GM12878 (cell line): ENCODE data around the gene ARL15. TPM values are rescaled to one million over a fixed set of nuclear protein-coding genes. Genes with fewer than 3 reads are reported as not detected.

Experiments
- ATAC-seq: fragments of 200-7000 bp; cut with Tn5 transposase; 3 replicates; pipeline ENCODE4 v1.9.1; 2020; ENCODE audit warnings: mild to moderate bottlenecking, moderate library complexity
- BruUV-seq: library from RNA; stranded (reverse); fragments of 400-500 nt; replicated peaks from 2 replicates; lab custom pipeline; 2021; lab: Mats Ljungman, UMichigan
- CTCF ChIA-PET: fragments of 300-600 bp; sonication (Branson Sonifier 250); formaldehyde crosslinking; extraction: SDS; loops from one replicate; lab custom pipeline; 2021; ENCODE audit warnings: inconsistent platforms; lab: Yijun Ruan, JAX
- POLR2A ChIA-PET: fragments of 350-600 bp; formaldehyde crosslinking; extraction: SDS; loops from one replicate; lab custom pipeline; 2021; ENCODE audit warnings: inconsistent platforms; lab: Charles Lee
- RAD21 ChIA-PET: fragments of 300-600 bp; sonication (Branson Sonifier 250); formaldehyde crosslinking; loops from one replicate; lab custom pipeline; 2023; ENCODE audit warnings: antibody characterized with exemption; ENCODE audit not compliant: unreplicated experiment; lab: Charles Lee
- SMC1A ChIA-PET: fragments of 300-600 bp; sonication (Branson Sonifier 250); formaldehyde crosslinking; loops from one replicate; lab custom pipeline; 2023; ENCODE audit not compliant: unreplicated experiment, uncharacterized antibody; lab: Charles Lee
- DNase-seq: peaks from one replicate; pipeline ENCODE4 v3.0.0-alpha.2; 2011; ENCODE audit warnings: low read depth, low spot score
- FAIRE-seq: peaks from 3 replicates; lab custom pipeline; 2011; peaks lifted over from hg19 to GRCh38; lab: Jason Lieb, UNC
- H2AFZ ChIP-seq: 2 replicates; pipeline ENCODE4 v1.6.0; 2011; ENCODE audit warnings: low read depth, low read length, control low read depth; ENCODE audit not compliant: control insufficient read depth
- H3K27ac ChIP-seq: 2 replicates; pipeline ENCODE4 v1.5.1; 2011; ENCODE audit warnings: control low read depth; ENCODE audit not compliant: control insufficient read depth, insufficient read depth
- H3K27me3 ChIP-seq, 2 experiments: replicated peaks in 1 of 2; 2 replicates each; pipeline versions ENCODE4 v1.6.0 to v1.6.1; 2011; ENCODE audit warnings: low read length in 1 of 2; ENCODE audit not compliant: control insufficient read depth in 2 of 2, insufficient read depth in 2 of 2
- H3K36me3 ChIP-seq, 2 experiments: 2 replicates each; pipeline ENCODE4 v1.5.1; 2011; ENCODE audit warnings: low read length in 1 of 2; ENCODE audit not compliant: control insufficient read depth in 2 of 2, insufficient read depth in 2 of 2
- H3K4me1 ChIP-seq: 2 replicates; pipeline ENCODE4 v1.6.1; 2011; ENCODE audit warnings: mild to moderate bottlenecking, low read length, moderate library complexity, mixed read lengths; ENCODE audit not compliant: control insufficient read depth, insufficient read depth
- H3K4me2 ChIP-seq: 2 replicates; pipeline ENCODE4 v1.6.0; 2011; ENCODE audit warnings: control low read depth; ENCODE audit not compliant: control insufficient read depth, insufficient read depth
- H3K4me3 ChIP-seq: fragments of 200-600 bp; sonication (generic); 2 replicates; pipeline ENCODE4 v1.5.1; 2016
- H3K79me2 ChIP-seq: 2 replicates; pipeline ENCODE4 v1.6.0; 2011; ENCODE audit warnings: low read length; ENCODE audit not compliant: control insufficient read depth, insufficient read depth
- H3K9ac ChIP-seq: 2 replicates; pipeline ENCODE4 v1.8.0; 2011; ENCODE audit warnings: low read length, control low read depth, mixed read lengths; ENCODE audit not compliant: control insufficient read depth, insufficient read depth
- H3K9me3 ChIP-seq: replicated peaks from 3 replicates; pipeline ENCODE4 v1.5.1; 2011; ENCODE audit warnings: mild to moderate bottlenecking, low read length; ENCODE audit not compliant: control insufficient read depth, insufficient read depth
- H4K20me1 ChIP-seq: 2 replicates; pipeline ENCODE4 v1.6.0; 2011; ENCODE audit not compliant: control insufficient read depth, insufficient read depth
- ATF3 ChIP-seq: IDR thresholded peaks from 2 replicates; pipeline ENCODE4 v1.6.1; 2011; ENCODE audit warnings: low read depth, mild to moderate bottlenecking, low read length, moderate library complexity, borderline replicate concordance; ENCODE audit errors: extremely low read depth
- BHLHE40 ChIP-seq, 2 experiments: fragments of 450-650 bp in 1 of 2; IDR thresholded peaks; 2 replicates each; pipeline ENCODE4 v1.6.1; 2011 to 2017; ENCODE audit warnings: low read depth in 2 of 2, borderline replicate concordance in 1 of 2, improper control_type of control experiment in 1 of 2, low read length in 1 of 2, mild to moderate bottlenecking in 1 of 2
- BMI1 ChIP-seq: fragments of 450-650 bp; IDR thresholded peaks from 2 replicates; pipeline ENCODE4 v1.6.1; 2016; ENCODE audit warnings: mild to moderate bottlenecking, moderate library complexity, borderline replicate concordance
- CHD4 ChIP-seq: fragments of 200-600 bp; sonication (generic); IDR thresholded peaks from 2 replicates; pipeline ENCODE4 v1.6.1; 2016; ENCODE audit warnings: mild to moderate bottlenecking
- CTCF ChIP-seq, 3 experiments: IDR thresholded peaks in 2 of 3; conservative IDR thresholded peaks in 1 of 3; 2 replicates each; pipeline ENCODE4 v1.5.1; 2011; ENCODE audit warnings: low read depth in 3 of 3, low read length in 3 of 3, mild to moderate bottlenecking in 3 of 3, control low read depth in 2 of 3, moderate library complexity in 2 of 3, inconsistent platforms in 1 of 3, mixed read lengths in 1 of 3; ENCODE audit not compliant: control insufficient read depth in 2 of 3, insufficient read depth in 1 of 3; ENCODE audit errors: extremely low read depth in 1 of 3
- DPF2 ChIP-seq: fragments of 450-650 bp; IDR thresholded peaks from 2 replicates; pipeline ENCODE4 v1.6.1; 2017; ENCODE audit warnings: mild to moderate bottlenecking
- HCFC1 ChIP-seq: fragments of 150-350 bp; IDR thresholded peaks from 2 replicates; pipeline ENCODE4 v1.6.1; 2014; ENCODE audit warnings: low read length
- HDAC6 ChIP-seq: fragments of 200-600 bp; sonication (generic); IDR thresholded peaks from one replicate; pipeline ENCODE4 v1.8.0; 2017; ENCODE audit warnings: antibody characterized with exemption; ENCODE audit not compliant: unreplicated experiment
- IKZF2 ChIP-seq, 2 experiments: fragments of 450-650 bp; IDR thresholded peaks; 2 replicates each; pipeline ENCODE4 v1.6.1; 2017; ENCODE audit warnings: mild to moderate bottlenecking in 2 of 2, moderate library complexity in 2 of 2
- REST ChIP-seq: IDR thresholded peaks from 2 replicates; pipeline ENCODE4 v1.6.1; 2012; ENCODE audit warnings: mild to moderate bottlenecking, low read depth, low read length
- WRNIP1 ChIP-seq: IDR thresholded peaks from 2 replicates; pipeline ENCODE4 v1.6.1; 2011; ENCODE audit warnings: low read depth, low read length, improper control_type of control experiment, borderline replicate concordance
- ZNF274 ChIP-seq: IDR thresholded peaks from one replicate; pipeline ENCODE4 v1.8.0; 2011; ENCODE audit not compliant: insufficient read length, insufficient read depth
- WGBS: methylation state at CpG from one replicate; pipeline ENCODE4 v1.1.6; 2016; ENCODE audit warnings: low lambda C conversion rate; ENCODE audit not compliant: insufficient replicate concordance, insufficient coverage; ENCODE audit errors: missing lambda C conversion rate; 5-methylcytosine and 5-hydroxymethylcytosine counted together
- in situ Hi-C: fragments of 300-500 bp; cut with MboI; formaldehyde crosslinking; loops from 9 replicates; pipeline ENCODE4 v1.14.3; 2018; ENCODE audit warnings: mixed read lengths
- intact Hi-C: fragments of 100-400 bp; cut with micrococcal nuclease; formaldehyde crosslinking; loops from one replicate; pipeline ENCODE4 v1.14.2; 2022; ENCODE audit not compliant: unreplicated experiment
- polyA plus RNA-seq, 11 experiments: library from polyadenylated mRNA; depleted of rRNA in 4 of 11; unstranded in 6 of 11; stranded (reverse) in 5 of 11; fragments of >200 nt; fragmentation: Nextera tagmentation in 4 of 11; fragmentation: Illumina TruSeq in 1 of 11; extraction: Ambion mirVana in 4 of 11; extraction: Trizol in 1 of 11; gene quantifications; 1 replicate in 1 of 11; 2 replicates in 10 of 11; pipeline versions ENCODE4 v1.2.1 to v1.2.3, GENCODE V29; 2011 to 2016; ENCODE audit warnings: inconsistent platforms in 2 of 11, missing spikeins in 2 of 11, low read depth in 1 of 11
- total RNA-seq, 4 experiments: library from RNA; depleted of rRNA in 3 of 4; stranded (reverse); fragments of >200 nt in 3 of 4; fragmentation: Illumina TruSeq in 1 of 4; extraction: Trizol in 1 of 4; gene quantifications; 2 replicates each; pipeline versions ENCODE4 v1.2.1 to v1.2.3, GENCODE V29; 2013 to 2021

The ARL15 gene
- total and polyA plus RNA-seq, 10 of the 15 experiments (the other 5 are each of a cell fraction or from before 2014, with no cell fraction given), result 3.6 to 11.0 (median 7.7) TPM

GRCh38 chr5:53930457-53930856, 379.9 kb downstream of the ARL15 start:
- Histone ChIP-seq H3K4me3 (no peak overlapping the region), H3K27ac (no peak overlapping the region), H3K9me3 (no peaks in the 10 kb centered on the region), H3K36me3 (no peaks in the 10 kb centered on the region), H3K9ac (no peak overlapping the region), H3K79me2 (no peaks in the 10 kb centered on the region), H2AFZ (no peak overlapping the region), H3K4me1 (no peaks in the 10 kb centered on the region), H4K20me1 (no peaks in the 10 kb centered on the region), H3K27me3 (no peaks in the 10 kb centered on the region), H3K4me2 (no peak overlapping the region)
- SMC1A ChIA-PET, result no interaction called here
- CTCF ChIA-PET, result interaction anchor here (0.6 kb wide), 1 partner anchor 162 kb away, joined by 4 read pairs; no protein-coding TSS in a partner anchor
- TF ChIP-seq CTCF (IDR thresholded peaks at IDR 0.05 in 2 of 3, conservative IDR thresholded peaks at IDR 0.05 in 1 of 3; ENCODE audit: control insufficient read depth in 2 of 3, extremely low read depth in 1 of 3, insufficient read depth in 1 of 3, low read depth in 3 of 3, low read length in 3 of 3) (no peak), HCFC1 (no peak), HDAC6 (no peak)
- ATAC-seq (no peak), FAIRE-seq (no peak), DNase-seq (no peak)
- RAD21 ChIA-PET, result no interaction called here
- 68% methylated on average over 5 of the region's 5 CpGs for WGBS
- intact Hi-C loops, result no loop called here
- POLR2A ChIA-PET, result no interaction called here
- no TSS peak for BruUV-seq
- in situ Hi-C loops, result no loop called here

- in situ Hi-C loops, result no loop called here
- Histone ChIP-seq H4K20me1 (no peaks in the 10 kb centered on the region), H3K4me1 (no peaks in the 10 kb centered on the region), H3K9ac (no peak overlapping the region), H3K27me3 (no peaks in the 10 kb centered on the region), H3K27ac (no peak overlapping the region), H3K9me3 (no peaks in the 10 kb centered on the region), H3K36me3 (no peaks in the 10 kb centered on the region), H3K4me3 (no peak overlapping the region), H3K79me2 (no peaks in the 10 kb centered on the region), H3K4me2 (no peak overlapping the region), H2AFZ (no peak overlapping the region)
- DNase-seq (no peak), FAIRE-seq (no peak), ATAC-seq (no peak)
- POLR2A ChIA-PET, result interaction anchor here (0.7 kb wide), 1 partner anchor 572 kb away, joined by 4 read pairs; no protein-coding TSS in a partner anchor
- WGBS, result 56% methylated on average over 2 of the region's 2 CpGs
- CTCF ChIA-PET, result no interaction called here
- intact Hi-C loops, result no loop called here
- SMC1A ChIA-PET, result interaction anchor here (0.5 kb wide), 1 partner anchor 233 kb away, joined by 3 read pairs; no protein-coding TSS in a partner anchor
- RAD21 ChIA-PET, result no interaction called here
- BruUV-seq, result no TSS peak
- no peak for TF ChIP-seq WRNIP1
- no peak for TF ChIP-seq REST
- no peak for TF ChIP-seq CHD4
- TF ChIP-seq BHLHE40 (IDR thresholded peaks at IDR 0.05; ENCODE audit: borderline replicate concordance in 1 of 2, low read depth in 2 of 2, low read length in 1 of 2), result no peak
- no peak for TF ChIP-seq ZNF274
- TF ChIP-seq IKZF2 (IDR thresholded peaks at IDR 0.05), result no peak
- no peak for TF ChIP-seq ATF3
- no peak for TF ChIP-seq DPF2
- no peak for TF ChIP-seq BMI1
Observed at GRCh38 chr5:53929570-53929969, 380.8 kb downstream of the ARL15 start.
